NCI-H345 treated with DMSO at 0.1 percent for 48 hours (cell line): ENCODE measurements around the gene CHST15.

Experiments used
- DNase-seq: peaks from one replicate; lab custom pipeline; 2025; ENCODE audit not compliant: unreplicated experiment; lab: John Stamatoyannopoulos, UW

The CHST15 gene

DNA sequence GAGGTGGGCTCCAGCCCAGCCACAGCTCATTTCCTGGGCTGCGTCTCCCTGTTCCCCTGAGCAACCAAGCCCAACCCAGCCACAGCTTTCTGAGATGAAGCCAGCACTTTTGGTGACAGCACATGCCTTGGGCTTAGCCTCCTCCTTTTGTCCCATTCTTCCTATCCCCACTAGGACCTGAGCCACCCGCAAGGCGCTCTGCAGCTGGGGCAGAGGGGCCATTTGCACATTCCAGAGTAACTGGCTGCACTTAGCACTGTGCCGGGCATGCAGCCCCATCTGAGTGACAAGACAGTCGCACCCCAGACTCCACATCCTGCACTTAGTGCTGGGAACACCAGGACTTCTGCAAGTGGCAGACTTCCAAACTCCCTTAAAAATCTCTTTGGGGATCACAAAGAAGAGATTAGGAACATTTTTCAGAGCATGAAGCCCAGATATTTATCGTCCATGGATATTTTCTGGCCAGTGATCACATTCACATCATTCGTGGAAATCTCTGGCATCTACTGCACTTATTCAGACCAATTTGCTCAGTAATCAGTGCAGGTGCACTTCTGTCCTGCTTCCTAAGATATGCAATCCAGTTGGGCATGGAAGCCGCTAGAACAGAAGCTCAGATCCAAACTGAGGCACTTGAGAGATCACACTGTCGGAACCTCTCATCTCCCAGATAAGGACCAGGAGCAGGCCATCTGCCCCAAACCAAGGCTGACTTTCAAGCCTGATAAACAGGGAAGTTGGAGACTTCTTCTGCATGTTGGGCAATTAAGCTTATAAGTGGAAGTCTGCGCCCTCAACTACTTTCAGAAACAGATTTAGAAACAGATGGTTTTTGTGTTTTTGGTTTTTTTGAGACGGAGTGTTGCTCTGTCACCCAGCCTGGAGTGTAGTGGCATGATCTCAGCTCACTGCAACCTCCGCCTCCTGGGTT lies 26.4 kb downstream of the CHST15 start:
- DNase-seq: no peak

DNA sequence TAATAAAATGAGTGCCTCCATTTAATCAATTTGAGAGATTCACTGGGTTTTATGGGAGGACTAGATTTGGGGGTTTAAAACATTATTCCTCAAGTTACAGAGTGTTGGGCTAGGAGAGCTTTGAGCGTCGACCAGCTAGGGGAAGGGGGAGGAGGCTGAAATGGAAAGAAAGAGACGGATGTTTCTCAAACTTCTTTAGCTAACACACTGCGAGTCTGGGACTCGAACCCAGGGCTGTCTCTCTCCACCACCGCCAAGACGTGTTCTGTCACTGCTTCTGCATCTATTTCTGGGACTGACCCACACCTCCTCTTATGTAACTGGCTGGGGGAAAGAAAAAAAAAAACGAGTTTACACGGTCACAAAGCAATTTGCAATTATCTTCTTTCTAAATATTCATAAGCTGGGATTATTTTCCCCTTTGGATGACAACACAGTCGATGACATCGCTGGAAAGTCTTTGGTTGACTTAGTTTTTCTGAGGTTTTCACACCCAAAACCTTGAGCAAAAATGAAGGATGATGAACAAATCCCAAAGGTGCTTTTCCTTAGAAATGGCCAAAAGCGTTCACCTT lies 27.2 kb downstream of the CHST15 start:
- DNase-seq: no peak

GRCh38 chr10:124065382-124066125 lies 27.8 kb downstream of the CHST15 start:
- no peak for DNase-seq

DNA sequence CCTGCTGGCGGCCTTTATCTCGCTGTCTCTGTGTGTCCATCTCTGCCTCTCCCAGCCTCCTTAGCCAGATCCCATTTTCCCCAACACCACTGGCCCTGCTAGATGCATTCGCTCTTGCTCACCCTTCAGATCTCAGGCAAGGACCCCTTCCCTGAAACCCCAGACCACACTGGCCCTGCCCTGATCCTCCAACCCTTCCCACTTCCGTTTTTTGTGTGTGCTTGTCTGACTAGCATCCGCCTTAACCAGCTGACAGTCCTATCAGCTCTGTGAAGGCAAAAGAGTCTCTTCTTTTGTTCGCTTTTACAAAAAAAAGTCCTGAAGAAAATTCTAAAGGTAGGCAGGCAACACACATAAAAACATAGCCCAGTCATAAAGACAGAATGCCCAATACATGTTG lies 28.7 kb downstream of the CHST15 start:
- no peak for DNase-seq

- DNase-seq: no peak
Observed at GRCh38 chr10:124063750-124064603, 29.4 kb downstream of the CHST15 start.

DNA sequence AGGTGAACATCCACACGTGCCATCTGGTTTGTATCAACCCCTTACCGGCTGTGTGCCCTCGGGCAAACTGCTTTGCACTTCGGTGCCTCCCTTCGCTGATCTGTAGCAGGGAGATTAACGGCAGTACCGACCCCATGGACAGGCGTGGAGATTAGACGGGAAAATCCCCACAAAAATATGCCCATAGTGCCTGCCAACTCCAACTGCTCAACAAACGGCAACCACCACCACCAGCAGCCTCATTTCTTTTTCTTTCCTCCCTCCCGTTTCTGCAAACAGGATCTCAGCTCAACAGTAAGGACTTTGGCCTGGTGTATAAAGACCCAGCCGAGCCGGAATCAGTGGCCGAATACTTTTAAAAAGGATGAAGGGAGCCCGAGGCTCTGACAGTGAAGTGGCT lies 31.0 kb downstream of the CHST15 start:
- no peak for DNase-seq

DNA sequence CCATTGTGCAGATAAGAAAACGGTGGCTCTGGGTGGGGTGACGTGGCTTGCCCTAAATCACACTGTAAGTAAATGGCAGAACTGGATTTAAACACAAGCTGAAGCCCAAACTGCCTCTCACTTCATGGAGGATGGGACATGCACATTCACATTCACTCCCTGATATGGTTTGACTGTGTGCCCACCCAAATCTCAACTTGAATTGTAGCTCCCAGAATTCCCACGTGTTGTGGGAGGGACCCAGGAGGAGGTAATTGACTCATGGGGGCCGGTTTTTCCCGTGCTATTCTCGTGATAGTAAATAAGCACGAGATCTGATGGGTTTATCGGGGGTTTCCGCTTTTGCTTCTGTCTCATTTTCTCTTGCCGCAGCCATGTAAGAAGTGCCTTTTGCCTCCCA lies 32.4 kb downstream of the CHST15 start:
- DNase-seq: no peak

GRCh38 chr10:124060148-124060720 lies 33.2 kb downstream of the CHST15 start:
- no peak for DNase-seq

GRCh38 chr10:124059551-124059950 lies 33.8 kb downstream of the CHST15 start:
- no peak for DNase-seq

- no peak for DNase-seq
Observed at GRCh38 chr10:124058346-124059003, 34.9 kb downstream of the CHST15 start.

DNA sequence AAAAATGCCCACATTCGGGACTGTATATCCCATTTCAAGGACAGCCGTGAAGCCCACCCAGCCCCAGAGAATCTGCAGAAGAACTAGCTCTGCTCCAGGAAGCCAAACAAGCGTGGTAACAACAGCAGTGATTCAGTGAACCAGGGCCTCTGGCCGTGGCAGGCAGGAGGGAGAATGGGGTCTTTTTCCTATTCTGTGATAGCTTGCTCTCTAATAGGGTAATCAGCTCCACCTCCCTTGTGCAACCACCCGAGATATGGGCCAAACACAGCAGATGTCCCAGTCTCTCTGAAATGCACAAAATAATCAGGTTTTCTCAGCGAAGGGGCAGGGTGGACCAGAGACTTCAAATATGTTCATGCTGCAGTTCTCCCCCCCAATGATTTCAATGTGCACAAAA lies 35.8 kb downstream of the CHST15 start:
- DNase-seq: no peak

DNA sequence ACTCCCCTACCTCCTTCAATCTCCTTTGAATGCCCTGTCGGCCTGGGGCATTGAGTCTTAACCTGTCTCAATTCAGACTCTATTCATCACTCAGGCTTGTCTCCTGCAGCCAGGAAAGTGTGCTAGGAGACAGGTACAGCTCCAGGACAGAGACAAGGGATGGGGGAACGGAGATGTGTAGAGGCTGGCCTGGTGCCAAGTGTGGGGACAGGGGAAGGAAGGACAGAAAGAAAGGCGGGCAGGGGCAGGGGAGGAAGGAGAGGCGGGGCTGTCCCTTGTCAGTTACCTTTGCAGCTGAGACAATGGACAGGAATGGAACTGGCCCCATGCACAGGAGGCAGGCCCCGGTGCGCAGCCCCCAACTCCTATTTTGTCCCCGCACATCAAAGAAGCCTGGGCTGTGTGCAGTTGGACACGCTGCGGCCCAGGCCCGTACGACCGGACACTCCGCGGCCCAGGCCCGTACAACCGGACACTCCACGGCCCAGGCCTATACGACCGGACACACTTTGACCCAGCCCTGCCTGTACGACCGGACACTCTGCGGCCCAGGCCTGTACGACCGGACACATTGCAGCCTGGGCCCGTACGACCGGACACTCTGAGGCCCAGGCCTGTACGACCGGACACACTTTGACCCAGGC lies 36.9 kb downstream of the CHST15 start:
- DNase-seq: no peak

- DNase-seq: no peak
Observed at GRCh38 chr10:124053971-124054370, 39.4 kb downstream of the CHST15 start.

DNA sequence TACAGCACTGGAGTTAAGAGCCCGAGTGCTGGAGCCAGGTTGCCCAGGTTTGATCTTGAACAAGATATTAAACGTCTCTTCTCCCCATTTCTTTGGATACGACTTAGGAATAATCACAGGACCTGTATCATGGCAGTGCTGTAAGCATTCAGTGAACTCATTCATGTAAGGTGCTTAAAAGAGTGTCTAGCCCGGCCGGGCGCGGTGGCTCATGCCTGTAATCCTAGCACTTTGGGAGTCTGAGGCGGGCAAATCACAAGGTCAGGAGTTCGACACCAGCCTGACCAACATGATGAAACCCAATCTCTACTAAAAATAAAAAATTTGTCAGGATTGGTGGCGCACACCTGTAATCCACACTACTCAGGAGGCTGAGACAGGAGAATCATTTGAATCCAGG lies 40.8 kb downstream of the CHST15 start:
- no peak for DNase-seq

- no peak for DNase-seq
Observed at GRCh38 chr10:124050021-124051015, 43.1 kb downstream of the CHST15 start.

DNA sequence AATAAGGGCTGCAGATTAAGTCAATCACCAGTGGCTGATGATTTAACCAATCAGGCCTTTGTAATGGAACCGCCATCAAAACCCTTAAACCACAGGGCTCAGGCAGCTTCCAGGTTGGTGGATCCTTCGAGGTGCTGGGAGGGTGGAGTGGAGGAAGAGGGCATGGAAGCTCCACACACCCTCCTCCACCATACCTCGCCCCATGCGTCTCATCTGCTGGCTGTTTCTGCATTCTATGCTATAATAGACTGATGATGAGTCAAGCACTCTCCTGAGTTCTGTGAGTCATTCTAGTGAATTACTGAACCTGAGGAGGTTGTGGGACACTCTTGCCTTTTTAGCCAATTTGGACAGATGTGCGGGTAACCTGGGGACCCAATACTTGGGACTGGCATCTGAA lies 43.9 kb downstream of the CHST15 start:
- no peak for DNase-seq

- DNase-seq: no peak
Observed at GRCh38 chr10:124048371-124049290, 44.8 kb downstream of the CHST15 start.
